BLaER1 treated with 17β-estradiol and CSF1 and Interleukin-3, amounts not matched to agents 10 nM and 100 nM (cell line): Measurements from ENCODE around the gene RBMS1.
A peak's percentile ranks its signal among the peaks of the same experiment; 100 is the strongest.

Source experiments
- H3K27ac ChIP-seq, 11 experiments: shearing (Covaris generic); formaldehyde crosslinking; 2 replicates each; pipeline ENCODE4 v1.8.1; 2022
- H3K27me3 ChIP-seq, 11 experiments: shearing (Covaris generic); formaldehyde crosslinking; 2 replicates each; pipeline ENCODE4 v1.8.1; 2022
- H3K36me3 ChIP-seq, 11 experiments: shearing (Covaris generic); formaldehyde crosslinking; 2 replicates each; pipeline ENCODE4 v1.8.1; 2022
- H3K4me1 ChIP-seq, 10 experiments: shearing (Covaris generic); formaldehyde crosslinking; 2 replicates each; pipeline ENCODE4 v1.8.1; 2022
- H3K4me2 ChIP-seq, 11 experiments: shearing (Covaris generic); formaldehyde crosslinking; 2 replicates each; pipeline ENCODE4 v1.8.1; 2022
- H3K4me3 ChIP-seq, 10 experiments: shearing (Covaris generic); formaldehyde crosslinking; 2 replicates each; pipeline ENCODE4 v1.8.1; 2022
- H3K9ac ChIP-seq, 11 experiments: shearing (Covaris generic); formaldehyde crosslinking; 2 replicates each; pipeline ENCODE4 v1.8.1; 2022
- H3K9me3 ChIP-seq, 11 experiments: shearing (Covaris generic); formaldehyde crosslinking; replicated peaks in 1 of 11; 2 replicates each; pipeline ENCODE4 v1.8.1; 2022
- H4K20me1 ChIP-seq, 11 experiments: shearing (Covaris generic); formaldehyde crosslinking; 2 replicates each; pipeline ENCODE4 v1.8.1; 2022
- Cebpa-rat ChIP-seq, 11 experiments: shearing (Covaris generic); IDR thresholded peaks; 2 replicates each; pipeline ENCODE4 v1.8.1; 2022

RBMS1 gene

DNA sequence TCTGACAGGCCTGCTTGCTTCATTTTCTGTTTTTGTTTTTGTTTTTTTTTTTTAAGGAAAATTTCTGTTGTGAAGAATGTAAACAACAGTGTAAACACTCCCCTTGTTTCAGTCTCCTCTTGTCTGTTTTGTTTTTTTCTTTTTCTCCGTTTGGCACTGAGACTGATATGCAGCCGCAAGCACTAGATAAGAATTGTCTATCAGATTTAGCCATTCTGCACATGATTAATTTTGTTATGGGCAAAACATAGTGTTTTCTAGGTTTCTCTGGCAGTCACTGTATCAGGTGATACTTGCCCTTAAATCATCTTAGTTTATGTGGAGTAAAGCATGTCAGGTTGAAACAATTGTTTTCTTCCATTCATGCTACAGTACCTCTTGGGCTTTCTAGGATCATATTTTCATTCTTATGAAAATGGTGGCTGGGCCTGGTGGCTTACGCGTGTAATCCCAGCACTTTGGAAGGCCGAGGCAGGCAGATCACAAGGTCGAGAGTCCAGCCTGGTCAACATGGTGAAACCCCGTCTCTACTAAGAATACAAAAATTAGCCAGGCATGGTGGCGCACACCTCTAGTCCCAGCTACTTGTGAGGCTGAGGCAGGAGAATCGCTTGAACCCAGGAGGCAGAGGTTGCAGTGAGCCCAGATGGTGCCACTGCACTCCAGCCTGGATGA lies 12.9 kb upstream of the RBMS1 start:
- Histone ChIP-seq H3K9me3 (no peaks in the 10 kb centered on the region), H3K36me3 (no peaks in the 10 kb centered on the region), H3K4me3 (no peak overlapping the region), H3K27ac (no peak overlapping the region), H3K27me3 (no peaks in the 10 kb centered on the region), H3K4me2 (no peak overlapping the region), H3K9ac (no peak overlapping the region), H4K20me1 (no peaks in the 10 kb centered on the region), H3K4me1 (peaks cover 0 to 8% (median 0%) of the 10 kb centered on the region in 10 experiments; a peak in 6 of 20 replicates)
- TF ChIP-seq Cebpa-rat (IDR thresholded peaks at IDR 0.05) = no peak

DNA sequence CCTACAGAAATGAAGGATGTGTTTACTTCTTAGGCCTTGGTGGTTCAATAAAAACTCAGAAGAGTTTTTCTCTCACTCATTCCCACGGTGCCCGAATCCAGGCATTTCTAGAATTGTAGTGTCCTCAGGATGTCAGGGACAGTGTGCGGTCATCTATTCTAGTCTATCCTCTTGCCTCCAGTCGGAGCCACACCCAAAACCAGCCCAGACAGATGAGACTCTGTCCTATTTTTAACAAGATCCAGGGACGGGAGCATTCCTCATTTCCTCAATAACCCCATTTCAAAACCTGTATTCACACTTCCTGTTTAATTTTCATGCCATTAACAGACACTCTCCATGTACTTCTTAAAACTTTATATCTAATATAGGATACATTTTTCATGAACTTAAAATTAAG lies 11.6 kb upstream of the RBMS1 start:
- Histone ChIP-seq H3K27me3 (no peaks in the 10 kb centered on the region), H3K4me2 (peak overlapping the region in 4 of 11 experiments; percentile 40 to 65 (median 56); a peak in 7 of 22 replicates), H3K36me3 (no peaks in the 10 kb centered on the region), H3K4me3 (no peak overlapping the region), H3K9me3 (no peaks in the 10 kb centered on the region), H3K4me1 (peaks cover 0 to 8% (median 0%) of the 10 kb centered on the region in 10 experiments; a peak in 6 of 20 replicates), H3K27ac (no peak overlapping the region), H3K9ac (no peak overlapping the region), H4K20me1 (no peaks in the 10 kb centered on the region)
- no peak for TF ChIP-seq Cebpa-rat (IDR thresholded peaks at IDR 0.05)

DNA sequence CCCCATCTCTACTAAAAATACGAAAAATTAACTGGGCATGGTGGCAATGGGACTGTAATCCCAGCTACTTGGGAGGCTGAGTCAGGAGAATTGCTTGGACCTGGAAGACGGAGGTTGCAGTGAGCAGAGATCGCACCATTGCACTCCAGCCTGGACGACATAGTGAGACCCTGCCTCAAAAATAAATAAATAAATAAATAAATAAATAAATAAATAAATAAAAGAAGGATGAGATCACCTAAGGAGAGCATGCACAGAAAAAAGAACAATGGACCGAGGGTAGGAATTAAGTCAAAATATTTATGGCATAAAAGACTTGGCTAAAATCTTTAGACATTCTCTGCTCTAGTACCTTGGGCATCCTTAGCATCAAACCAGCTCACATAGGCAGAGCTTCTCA lies 8.9 kb upstream of the RBMS1 start:
- TF ChIP-seq Cebpa-rat (IDR thresholded peaks at IDR 0.05) = no peak
- Histone ChIP-seq H3K4me3 (no peak overlapping the region), H3K9me3 (no peaks in the 10 kb centered on the region), H3K27ac (no peak overlapping the region), H3K4me2 (no peak overlapping the region), H3K4me1 (peaks cover 0 to 8% (median 0%) of the 10 kb centered on the region in 10 experiments; a peak in 6 of 20 replicates), H3K36me3 (no peaks in the 10 kb centered on the region), H3K27me3 (no peaks in the 10 kb centered on the region), H4K20me1 (no peaks in the 10 kb centered on the region), H3K9ac (no peak overlapping the region)

DNA sequence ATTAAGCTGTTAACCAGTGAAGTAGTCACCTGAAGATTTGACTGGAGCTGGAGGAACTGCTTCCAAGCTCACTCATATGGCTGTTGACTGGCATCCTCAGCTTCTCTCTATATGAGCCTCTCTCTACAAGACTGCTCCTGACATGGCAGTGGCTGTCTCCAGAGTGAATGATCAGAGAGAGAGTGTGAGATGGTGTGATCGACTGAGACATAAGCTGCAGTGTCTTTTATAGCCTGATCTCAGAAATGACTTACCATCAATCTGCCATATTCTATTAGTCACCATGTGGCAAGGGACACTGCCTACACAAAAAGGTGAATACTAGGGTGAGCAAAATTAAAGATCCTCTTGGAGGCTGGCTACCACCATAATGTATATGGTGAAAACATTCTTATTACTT lies 7.8 kb upstream of the RBMS1 start:
- H3K9ac ChIP-seq = no peak overlapping the region

DNA sequence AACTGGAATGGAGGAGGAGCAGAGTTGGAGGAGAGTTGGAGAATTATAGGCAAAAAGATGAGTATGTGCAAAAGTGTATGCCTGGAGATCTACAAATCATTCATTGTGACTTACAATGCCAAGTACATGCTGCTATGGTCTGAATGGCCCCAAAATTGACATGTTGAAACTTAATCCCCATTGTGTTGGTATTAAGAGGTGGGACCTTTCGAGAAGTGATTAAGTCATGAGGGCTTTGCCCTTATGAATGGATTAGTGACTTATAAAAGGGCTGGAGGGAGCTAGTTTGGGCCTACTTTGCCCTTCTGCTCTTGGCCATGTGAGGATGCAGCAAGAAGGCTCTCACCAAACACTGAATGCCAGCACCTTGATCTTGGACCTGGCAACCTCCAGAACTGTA lies 6.3 kb upstream of the RBMS1 start:
- Histone ChIP-seq H3K9ac (no peak overlapping the region), H3K4me1 (peaks cover 0 to 1% (median 0%) of the 10 kb centered on the region in 10 experiments; a peak in 6 of 20 replicates), H3K27me3 (peaks cover 0 to 15% (median 8%) of the 10 kb centered on the region in 11 experiments; a peak in 16 of 22 replicates), H4K20me1 (no peaks in the 10 kb centered on the region), H3K4me3 (no peak overlapping the region), H3K9me3 (no peaks in the 10 kb centered on the region), H3K27ac (no peak overlapping the region), H3K4me2 (no peak overlapping the region), H3K36me3 (no peaks in the 10 kb centered on the region)
- TF ChIP-seq Cebpa-rat (IDR thresholded peaks at IDR 0.05) = no peak

More for the DNA sequence above, 7.8 kb upstream of the RBMS1 start:
- no peak for TF ChIP-seq Cebpa-rat (IDR thresholded peaks at IDR 0.05)
- Histone ChIP-seq H3K4me3 (no peak overlapping the region), H3K4me2 (no peak overlapping the region), H3K27ac (no peak overlapping the region), H3K9me3 (no peaks in the 10 kb centered on the region), H3K36me3 (no peaks in the 10 kb centered on the region), H3K27me3 (0 out of 22 replicates have a peak, but pooled peaks cover 0 to under 1% (median 0%) of the 10 kb centered on the region in 11 experiments), H4K20me1 (no peaks in the 10 kb centered on the region), H3K4me1 (peaks cover 0 to 8% (median 0%) of the 10 kb centered on the region in 10 experiments; a peak in 6 of 20 replicates)

DNA sequence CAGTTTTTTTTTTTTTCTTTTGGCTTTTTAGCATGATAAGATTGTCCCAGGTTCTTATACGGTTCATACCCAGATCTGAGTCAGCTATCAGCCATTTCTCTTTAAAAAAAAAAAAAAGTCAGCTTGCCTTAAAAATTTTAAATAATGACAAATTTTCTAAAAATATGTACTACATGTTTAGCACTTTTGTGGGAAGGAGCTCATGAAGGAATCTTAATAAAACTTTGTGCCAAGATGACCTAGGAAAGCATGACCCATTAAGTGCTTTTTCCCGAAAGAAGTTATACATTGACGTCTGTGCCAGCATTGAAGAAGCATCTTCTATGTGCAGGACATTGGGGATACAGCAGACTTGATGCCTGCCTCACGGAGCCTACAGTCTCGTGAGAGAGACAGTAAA lies 4.5 kb upstream of the RBMS1 start:
- TF ChIP-seq Cebpa-rat (IDR thresholded peaks at IDR 0.05) = no peak
- no peak overlapping the region for H3K9ac ChIP-seq
- no peaks in the 10 kb centered on the region for H4K20me1 ChIP-seq
- H3K36me3 ChIP-seq = no peaks in the 10 kb centered on the region
- H3K9me3 ChIP-seq = no peaks in the 10 kb centered on the region
- no peak overlapping the region for H3K4me2 ChIP-seq
- H3K27ac ChIP-seq = no peak overlapping the region
- H3K27me3 ChIP-seq = peaks cover 9 to 30% (median 25%) of the 10 kb centered on the region in 11 experiments
- H3K4me1 ChIP-seq = peaks cover 0 to 5% (median 0%) of the 10 kb centered on the region in 10 experiments; a peak in 2 of 20 replicates
- H3K4me3 ChIP-seq = no peak overlapping the region

DNA sequence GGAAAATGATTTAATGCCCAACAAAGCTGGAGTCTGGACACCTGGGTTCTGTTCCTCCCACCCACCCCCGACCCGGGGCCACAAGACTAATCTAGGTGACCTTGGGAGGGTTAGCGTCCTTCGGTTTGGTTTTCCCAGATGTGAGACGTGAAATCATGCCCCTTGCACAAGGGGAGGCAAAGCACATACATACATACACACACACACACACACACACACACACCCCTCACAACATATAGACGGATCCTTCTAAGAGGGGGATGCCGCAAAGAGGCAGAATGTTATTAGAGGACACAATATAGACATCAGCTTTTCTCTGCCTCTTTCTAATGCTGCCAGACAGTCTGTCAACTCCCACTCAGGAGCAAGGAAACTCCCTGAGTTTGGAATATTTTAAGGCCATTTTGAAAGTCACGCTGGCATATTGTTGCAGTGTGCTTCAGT lies 616 bp upstream of the RBMS1 start:
- Histone ChIP-seq H3K27ac (no peak overlapping the region), H3K4me3 (peak overlapping the region; percentile 70 to 88 (median 76); a peak in 16 of 20 replicates), H3K27me3 (peaks cover 29 to 56% (median 48%) of the 10 kb centered on the region in 11 experiments), H3K9ac (0 out of 22 replicates have a peak overlapping the region, but pooled peaks of 1 of the 11 experiments have one; percentile 76), H3K36me3 (no peaks in the 10 kb centered on the region), H4K20me1 (no peaks in the 10 kb centered on the region; a peak in 2 of 22 replicates), H3K4me2 (peak overlapping the region; percentile 55 to 99 (median 92); a peak in 21 of 22 replicates), H3K4me1 (peaks cover 0 to 14% (median 6%) of the 10 kb centered on the region in 10 experiments; a peak in 7 of 20 replicates), H3K9me3 (no peaks in the 10 kb centered on the region)
- no peak for TF ChIP-seq Cebpa-rat (IDR thresholded peaks at IDR 0.05)

DNA sequence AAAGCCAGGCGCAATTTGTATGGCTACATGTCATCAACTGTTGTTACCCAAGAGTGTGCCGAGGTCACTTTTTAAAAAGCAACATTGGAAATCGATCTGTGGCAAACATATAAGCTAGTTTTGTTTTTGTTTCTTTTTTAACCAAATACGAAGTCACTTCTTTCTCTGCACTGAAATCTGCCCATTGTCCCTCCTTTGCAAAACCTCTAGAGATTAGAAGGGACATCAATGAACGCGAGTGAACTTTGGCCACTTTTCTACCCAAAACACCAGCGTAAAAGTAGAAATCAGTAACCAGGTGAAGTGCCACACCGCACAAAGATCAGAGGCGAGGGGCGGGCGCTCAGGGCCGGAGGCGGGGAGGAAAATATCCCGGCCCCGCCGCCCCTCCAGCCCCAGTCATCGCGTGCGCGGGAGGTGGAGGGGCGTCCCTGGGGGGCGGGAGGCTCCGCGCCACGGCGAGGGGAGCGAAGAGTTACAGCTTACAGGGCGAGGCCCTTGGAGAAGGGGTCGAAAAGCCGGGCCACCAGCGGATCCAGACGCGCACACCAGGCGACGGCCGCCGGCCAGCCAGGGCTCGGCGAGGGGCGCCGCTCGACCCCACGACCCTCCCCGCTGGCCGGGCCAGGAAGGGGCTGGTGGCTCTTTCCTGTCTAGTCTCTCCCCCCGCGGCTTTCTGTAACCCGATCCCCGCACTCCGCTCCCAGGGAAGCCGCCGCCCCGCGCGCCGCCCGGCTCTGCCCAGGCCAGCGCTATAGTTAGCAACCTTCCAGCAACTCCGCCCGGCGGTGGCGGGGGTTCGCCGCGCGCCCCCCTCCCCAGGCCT lies 993 bp downstream of the RBMS1 start:
- Histone ChIP-seq H3K9me3 (no peaks in the 10 kb centered on the region), H3K27ac (peak overlapping the region in 7 of 11 experiments; percentile 2 to 59 (median 27); a peak in 12 of 22 replicates), H3K4me3 (peak overlapping the region; percentile 70 to 88 (median 76)), H3K36me3 (no peaks in the 10 kb centered on the region), H3K9ac (peak overlapping the region; percentile 50 to 89 (median 76)), H4K20me1 (no peaks in the 10 kb centered on the region; a peak in 2 of 22 replicates), H3K27me3 (peaks cover 29 to 56% (median 48%) of the 10 kb centered on the region in 11 experiments), H3K4me2 (peak overlapping the region; percentile 80 to 99 (median 94)), H3K4me1 (peaks cover 0 to 14% (median 6%) of the 10 kb centered on the region in 10 experiments; a peak in 7 of 20 replicates)
- TF ChIP-seq Cebpa-rat (IDR thresholded peaks at IDR 0.05) = no peak

DNA sequence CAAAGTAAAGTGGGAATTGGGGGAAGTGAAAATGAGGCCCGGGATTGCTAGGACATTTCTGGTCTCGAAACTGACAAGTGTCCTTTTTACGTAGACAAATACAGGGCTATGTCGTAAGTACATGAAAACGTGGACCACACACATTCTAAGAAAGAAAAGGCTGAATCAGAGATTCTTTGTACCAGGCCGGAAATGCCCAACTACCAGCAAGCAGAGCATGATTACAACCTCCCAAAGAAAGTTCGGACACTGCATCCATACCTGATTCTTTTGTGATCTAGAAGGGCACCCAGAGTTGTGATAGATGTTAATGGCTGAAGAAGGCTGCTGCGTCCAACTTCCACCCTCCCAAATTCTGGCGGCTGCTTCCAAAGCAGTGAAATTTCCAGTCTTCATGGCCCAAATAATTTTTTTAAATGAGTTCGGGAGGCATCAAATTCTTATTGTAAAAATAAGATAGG lies 1.7 kb downstream of the RBMS1 start:
- Histone ChIP-seq H3K4me2 (peak overlapping the region; percentile 80 to 99 (median 94); a peak in 19 of 22 replicates), H3K9me3 (no peaks in the 10 kb centered on the region), H3K4me1 (peaks cover 0 to 14% (median 6%) of the 10 kb centered on the region in 10 experiments; a peak in 7 of 20 replicates), H3K27me3 (peaks cover 29 to 56% (median 48%) of the 10 kb centered on the region in 11 experiments), H4K20me1 (no peaks in the 10 kb centered on the region; a peak in 2 of 22 replicates), H3K36me3 (no peaks in the 10 kb centered on the region), H3K4me3 (peak overlapping the region in 8 of 10 experiments; percentile 70 to 88 (median 75); a peak in 10 of 20 replicates), H3K9ac (no peak overlapping the region; a peak in 1 of 22 replicates), H3K27ac (no peak overlapping the region)
- TF ChIP-seq Cebpa-rat (IDR thresholded peaks at IDR 0.05) = no peak
